GM18526 (cell line): ENCODE measurements around the gene SENP7.

ENCODE experiments used
- POLR2A ChIP-seq: IDR thresholded peaks from 3 replicates; pipeline ENCODE4 v1.6.1; 2011; ENCODE audit not compliant: insufficient read length; ENCODE audit errors: extremely low read depth

SENP7 gene, protein sequence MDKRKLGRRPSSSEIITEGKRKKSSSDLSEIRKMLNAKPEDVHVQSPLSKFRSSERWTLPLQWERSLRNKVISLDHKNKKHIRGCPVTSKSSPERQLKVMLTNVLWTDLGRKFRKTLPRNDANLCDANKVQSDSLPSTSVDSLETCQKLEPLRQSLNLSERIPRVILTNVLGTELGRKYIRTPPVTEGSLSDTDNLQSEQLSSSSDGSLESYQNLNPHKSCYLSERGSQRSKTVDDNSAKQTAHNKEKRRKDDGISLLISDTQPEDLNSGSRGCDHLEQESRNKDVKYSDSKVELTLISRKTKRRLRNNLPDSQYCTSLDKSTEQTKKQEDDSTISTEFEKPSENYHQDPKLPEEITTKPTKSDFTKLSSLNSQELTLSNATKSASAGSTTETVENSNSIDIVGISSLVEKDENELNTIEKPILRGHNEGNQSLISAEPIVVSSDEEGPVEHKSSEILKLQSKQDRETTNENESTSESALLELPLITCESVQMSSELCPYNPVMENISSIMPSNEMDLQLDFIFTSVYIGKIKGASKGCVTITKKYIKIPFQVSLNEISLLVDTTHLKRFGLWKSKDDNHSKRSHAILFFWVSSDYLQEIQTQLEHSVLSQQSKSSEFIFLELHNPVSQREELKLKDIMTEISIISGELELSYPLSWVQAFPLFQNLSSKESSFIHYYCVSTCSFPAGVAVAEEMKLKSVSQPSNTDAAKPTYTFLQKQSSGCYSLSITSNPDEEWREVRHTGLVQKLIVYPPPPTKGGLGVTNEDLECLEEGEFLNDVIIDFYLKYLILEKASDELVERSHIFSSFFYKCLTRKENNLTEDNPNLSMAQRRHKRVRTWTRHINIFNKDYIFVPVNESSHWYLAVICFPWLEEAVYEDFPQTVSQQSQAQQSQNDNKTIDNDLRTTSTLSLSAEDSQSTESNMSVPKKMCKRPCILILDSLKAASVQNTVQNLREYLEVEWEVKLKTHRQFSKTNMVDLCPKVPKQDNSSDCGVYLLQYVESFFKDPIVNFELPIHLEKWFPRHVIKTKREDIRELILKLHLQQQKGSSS

DNA sequence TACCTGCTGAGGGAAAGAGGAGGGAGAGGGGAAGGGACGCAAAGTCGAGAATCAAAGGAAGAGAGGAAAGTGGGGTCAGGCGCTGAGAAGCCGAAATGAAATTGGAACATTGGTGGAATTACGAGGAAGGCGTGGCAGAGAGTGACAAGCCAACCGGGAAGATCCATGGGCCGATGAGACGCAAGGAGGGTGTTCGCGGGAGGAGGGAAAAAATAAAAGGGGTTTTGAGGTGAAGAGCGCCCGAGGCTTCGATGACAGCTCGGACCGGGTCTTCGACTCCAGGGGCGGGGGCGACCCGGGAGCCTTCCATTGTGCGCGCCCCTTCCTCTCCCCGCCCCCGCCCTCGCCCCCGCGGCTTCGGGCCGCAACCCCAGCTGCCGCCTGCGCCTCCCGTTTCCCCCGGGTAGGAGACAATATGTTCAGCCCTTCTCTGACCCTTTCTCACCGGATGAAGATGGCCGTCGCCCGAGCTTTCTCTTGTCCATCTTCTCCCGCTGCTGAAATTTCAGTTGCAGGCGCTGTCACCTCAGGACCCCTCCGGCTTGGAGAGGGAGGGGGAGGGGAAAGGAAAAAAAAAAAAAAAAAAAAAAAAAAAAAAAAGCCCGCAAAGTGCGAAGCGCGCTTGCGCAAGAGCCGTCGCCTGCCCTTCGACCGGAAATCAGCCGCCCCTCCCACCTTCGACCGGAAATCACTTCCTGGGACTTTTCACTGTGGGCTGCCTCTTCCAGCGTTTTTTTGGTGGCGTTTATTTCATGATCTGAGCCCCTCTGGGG is at the start of gene SENP7:
Gene SENP7 (minus strand): TSS at position 567 of the 773 bp plus-strand sequence. CDS start 82 bp downstream, at position 485.
- TF ChIP-seq POLR2A = peak; percentile 48

DNA sequence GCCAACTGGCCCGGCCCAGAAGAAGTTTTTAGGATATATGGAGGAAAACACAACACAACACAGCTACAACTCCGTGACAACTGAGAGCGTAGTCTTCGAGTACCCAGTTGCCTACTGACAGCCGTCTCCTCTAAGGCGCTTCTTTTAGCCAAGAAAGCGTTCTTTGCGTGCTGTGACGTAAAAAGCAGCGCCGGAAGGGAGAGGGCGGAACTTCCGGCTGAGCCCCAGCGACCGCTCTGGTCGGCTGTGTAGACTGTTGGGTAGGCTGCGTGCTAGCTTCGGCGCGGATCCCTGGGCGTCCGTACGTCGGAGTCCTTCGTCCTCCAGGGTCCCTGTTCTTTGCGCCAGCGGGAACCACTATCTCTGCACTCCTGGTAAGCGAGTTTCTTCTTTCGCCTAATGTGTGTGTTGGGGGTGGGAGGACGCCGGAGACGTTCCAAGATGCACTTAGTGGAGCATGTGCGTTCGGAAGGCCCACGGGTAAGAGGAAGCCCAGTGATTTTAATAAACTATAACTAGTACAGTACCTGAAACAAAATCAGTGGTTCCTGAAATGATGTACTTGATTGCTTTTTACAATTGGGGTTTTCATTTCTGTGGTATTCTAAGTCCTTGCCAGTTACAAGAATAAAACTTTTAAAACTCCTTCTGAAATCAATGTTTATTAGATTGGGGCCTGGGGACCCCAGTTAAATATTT is 48.8 kb upstream of the SENP7 start, which contains the start of gene TRMT10C:
Gene TRMT10C (plus strand): TSS at position 239 of the 699 bp plus-strand sequence. CDS start 2,914 bp downstream, outside the sequence.
- TF ChIP-seq POLR2A = peak; percentile 88

DNA sequence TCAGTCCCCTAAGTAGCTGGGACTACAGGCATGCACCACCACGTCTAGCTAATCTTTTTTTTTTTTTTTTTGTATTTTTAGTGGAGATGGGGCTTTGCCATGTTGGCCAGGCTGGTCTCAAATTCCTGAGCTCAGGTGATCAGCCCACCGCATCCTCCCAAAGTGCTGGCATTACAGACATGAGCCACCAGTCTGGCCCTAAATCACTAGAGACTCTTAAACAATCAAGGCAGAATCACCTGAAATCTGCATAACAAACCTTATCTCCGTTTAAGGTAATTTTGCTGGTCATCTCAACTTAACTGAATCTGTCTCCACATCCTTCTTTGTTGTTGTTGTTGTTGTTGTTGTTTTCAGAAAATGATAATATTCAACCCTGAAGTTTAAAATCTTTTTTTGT is 43.1 kb upstream of the SENP7 start:
- no peak for TF ChIP-seq POLR2A

DNA sequence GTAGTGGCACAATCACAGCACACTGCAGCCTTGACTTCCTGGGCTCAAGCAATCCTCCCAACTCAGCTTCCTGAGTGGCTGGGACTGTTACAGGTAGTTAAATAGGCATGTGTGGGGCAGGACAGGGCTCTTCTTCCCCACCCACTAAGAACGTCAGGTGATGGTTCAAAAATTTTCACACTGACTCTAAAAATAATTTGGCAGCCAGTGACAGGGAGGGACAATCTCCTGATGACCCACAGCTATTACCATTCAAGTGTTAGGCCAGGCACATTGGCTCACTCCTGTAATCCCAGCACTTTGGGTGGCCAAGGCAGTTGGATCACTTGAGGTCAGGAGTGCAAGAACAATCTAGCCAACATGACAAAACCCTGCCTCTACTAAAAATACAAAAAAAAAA is 36.5 kb upstream of the SENP7 start:
- no peak for TF ChIP-seq POLR2A

DNA sequence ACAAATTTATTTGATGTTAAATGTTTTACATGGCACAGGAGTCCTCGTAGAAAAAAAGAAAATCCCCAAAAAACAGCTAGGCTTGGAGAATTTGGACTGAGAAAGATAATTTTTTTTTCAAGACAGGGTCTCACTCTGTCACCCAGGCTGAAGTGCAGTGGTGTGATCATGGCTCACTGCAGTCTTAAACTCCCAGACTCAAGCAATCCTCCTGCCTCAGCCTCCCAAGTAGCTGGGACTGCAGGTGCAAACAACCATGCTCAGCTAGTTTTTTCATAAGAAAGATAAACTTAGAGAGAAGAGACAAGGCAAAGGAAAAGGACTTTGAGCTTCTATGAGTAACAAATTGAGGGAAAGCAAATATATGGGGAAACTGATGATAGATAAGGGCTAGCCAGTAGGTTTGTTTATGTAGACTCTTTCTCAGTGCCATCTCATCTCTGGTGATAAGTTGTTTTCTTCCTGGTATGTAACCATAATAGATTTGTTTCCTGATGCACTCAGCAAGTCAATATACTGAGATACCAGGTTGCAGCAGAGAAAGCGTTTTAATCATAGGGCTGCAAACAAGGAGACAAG is 35.6 kb upstream of the SENP7 start:
- TF ChIP-seq POLR2A = no peak

DNA sequence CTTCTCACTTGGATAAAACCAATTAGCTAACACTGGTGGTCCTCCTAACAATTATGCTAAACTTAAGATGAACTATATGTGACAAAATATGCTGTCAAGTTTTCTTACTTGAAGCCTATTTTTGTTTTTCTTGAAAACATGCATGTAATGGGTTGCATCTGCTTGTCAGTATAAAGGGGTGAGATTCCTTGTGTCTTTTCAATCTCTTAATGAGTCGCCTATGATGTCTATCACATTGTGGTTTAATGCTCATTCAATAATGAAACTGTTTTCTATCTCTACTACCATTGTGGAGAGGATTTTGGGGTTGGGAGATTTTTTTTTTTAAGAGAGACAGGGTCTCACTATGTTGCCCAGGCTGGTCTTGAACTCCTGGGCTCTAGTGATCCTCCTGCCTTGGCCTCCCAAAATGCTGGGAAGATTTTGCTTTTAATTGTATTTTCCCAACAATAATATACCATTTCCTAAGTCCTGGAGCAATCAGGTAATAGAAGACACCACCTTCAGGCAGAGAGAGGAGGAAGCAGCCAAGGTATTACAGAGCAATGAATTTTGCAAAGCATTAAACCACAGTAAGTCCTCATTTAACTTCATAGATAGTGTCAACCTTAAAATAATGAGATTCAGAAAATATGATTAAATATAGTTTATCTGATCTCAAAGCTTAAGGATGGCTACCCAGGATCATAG is 31.3 kb upstream of the SENP7 start:
- TF ChIP-seq POLR2A = no peak

DNA sequence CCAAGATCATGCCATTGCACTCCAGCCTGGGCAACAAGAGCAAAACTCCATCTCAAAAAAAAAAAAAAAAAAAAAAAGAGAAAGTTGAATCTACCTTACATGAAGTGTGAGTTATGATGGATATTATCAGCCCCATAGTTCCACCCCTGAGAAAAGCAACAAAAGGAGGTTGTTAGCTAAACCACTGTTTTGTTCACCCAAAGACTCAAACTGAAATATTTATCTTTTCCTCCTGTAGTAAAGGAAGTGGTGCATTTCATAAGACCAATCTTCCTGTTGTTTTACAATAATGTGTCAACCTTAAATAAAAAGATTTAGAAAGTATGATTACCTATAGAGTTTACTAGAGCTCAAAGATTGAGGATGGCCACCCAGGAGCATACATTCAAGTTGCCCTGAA is 29.9 kb upstream of the SENP7 start:
- TF ChIP-seq POLR2A = no peak

DNA sequence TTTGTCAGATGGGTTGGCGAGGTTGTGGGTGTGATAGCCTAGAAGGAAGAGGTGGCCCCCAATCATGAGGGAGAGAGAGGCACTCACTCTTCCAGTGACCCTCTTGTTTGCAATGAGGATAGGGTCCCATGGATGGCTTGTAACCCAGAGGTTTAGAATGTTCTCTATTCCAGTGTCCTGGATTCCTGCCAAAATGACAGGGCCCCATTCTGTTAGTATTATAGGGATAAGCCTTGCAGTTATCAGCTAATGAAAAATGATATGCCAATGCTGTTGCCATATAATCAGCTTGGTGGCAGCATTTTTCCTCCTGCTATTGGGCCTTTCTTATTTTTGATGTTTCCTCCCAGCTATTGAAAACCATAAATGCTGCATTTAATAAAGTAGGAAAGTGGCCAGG is 23.3 kb upstream of the SENP7 start:
- TF ChIP-seq POLR2A = no peak

DNA sequence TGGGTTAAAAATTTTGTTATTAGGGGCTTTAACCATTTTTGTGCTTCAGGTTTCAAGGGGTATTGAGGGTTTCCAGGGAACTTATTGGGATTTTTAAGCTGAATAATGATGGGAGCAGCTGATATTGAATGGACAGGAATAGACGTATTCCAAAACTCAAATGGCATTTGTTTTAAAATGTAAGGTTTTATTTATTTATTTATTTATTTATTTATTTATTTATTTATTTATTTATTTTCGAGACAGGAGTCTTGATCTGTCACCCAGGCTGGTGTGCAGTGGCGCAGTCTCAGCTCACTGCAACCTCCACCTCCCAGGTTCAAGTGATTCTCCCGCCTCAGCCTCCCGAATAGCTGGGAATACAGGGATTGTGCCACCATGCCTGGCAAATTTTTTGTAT is 22.2 kb upstream of the SENP7 start:
- TF ChIP-seq POLR2A = no peak

DNA sequence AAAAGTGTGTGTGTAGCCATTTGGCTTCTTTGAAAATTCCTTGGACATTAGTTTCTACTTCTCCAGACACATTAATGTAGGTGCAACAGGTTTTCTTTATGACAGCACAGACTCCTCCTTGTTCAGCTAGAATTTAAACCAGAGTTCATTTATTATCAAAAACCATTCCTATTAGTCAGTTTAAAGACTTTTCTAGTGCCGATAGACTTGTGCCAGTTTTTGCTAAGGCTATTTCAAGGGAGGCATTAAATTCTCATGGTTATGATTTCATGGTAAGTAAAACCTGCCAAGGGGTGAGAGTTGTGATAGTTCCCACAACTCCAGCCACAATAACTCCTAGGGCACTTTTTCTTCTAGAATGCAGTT is 20.6 kb upstream of the SENP7 start:
- no peak for TF ChIP-seq POLR2A

DNA sequence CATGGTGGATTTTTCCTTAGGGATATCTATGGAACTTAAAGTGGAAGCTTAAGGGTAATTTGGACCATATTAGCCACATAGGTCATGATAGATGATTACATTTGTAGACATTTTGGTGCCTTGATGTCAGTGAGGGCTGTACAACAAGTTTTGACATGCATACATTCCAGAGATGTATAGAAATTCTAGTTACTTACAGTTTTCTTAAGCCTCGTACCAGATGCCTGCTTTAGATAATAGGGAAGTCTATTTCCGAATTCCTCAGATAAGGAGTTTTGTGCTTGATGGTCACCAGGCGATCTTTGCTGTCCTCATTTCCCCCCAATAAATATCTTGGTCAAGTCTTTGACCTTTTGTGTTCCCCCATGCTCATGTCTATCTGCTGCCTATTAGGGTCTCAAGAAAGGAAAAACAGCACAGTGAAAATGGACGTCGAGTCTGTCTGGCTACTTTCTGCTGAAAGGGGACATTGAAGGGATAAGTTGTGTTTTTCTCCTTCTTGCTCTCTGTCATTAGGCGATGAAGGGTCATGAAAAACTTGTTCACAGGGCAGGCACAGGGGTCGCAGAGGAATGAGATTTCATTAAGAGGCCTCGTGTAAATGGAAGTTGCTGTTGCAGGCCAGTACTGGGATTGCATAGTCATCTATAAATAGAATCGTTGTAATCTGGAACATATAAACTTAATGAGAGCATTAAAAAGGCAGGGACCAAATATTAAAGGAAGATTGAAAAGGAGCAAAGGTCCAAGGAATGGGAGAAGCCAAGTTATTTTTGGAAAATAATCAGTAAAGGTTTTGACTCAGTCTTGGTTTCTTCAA is 20.0 kb upstream of the SENP7 start:
- no peak for TF ChIP-seq POLR2A

DNA sequence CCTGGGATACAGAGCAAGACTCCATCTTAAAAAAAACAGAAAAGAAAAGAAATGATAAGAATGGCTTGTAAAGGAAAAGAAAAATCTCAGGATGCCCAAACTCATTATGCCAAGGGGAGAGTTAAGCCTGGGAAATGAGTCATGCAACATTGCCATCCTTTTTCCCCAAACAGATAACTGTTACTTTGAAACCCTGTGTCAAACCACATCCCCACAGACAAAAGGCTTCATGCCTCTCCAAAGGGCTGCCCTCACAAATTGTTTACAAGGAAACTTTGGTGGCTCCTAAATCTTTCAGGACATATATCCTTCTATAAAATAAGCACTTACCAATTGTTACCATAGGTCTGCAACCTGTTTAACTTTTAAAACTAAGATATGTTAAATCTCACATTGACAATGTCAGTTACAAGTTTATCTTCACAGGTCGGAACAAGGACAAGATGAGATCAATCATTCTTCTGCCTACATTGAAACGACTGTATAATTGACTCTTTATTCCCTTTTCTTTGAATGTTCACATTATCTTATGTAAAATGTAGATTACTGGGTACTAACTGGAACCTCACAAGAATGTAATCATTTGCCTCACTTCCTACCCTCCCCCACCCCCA is 18.6 kb upstream of the SENP7 start:
- TF ChIP-seq POLR2A = no peak
